Suppressor macrophage treated with lipopolysaccharide for 1 hour (primary cell): ENCODE results near the gene FOXO3.
A peak's percentile ranks its signal among the peaks of the same experiment; 100 is the strongest.

Source experiments
- DNase-seq, 3 donors: peaks; one replicate each; pipeline ENCODE4 v3.0.0-alpha.2; 2020 to 2022

The FOXO3 gene

GRCh38 chr6:108560463-108561308 is at the start of gene FOXO3:
TSS of gene FOXO3 (plus strand) at chr6:108560917. CDS start at chr6:108561209, 292 bp downstream.
- DNase-seq: peak; percentile 91 to 98 (median 95)

- DNase-seq: peak in 1 of 3 donors; percentile 20
Measured at GRCh38 chr6:108518714-108519576, 41.8 kb upstream of the FOXO3 start.

- no peak for DNase-seq
Measured at GRCh38 chr6:108521616-108522107, 39.1 kb upstream of the FOXO3 start.

DNA sequence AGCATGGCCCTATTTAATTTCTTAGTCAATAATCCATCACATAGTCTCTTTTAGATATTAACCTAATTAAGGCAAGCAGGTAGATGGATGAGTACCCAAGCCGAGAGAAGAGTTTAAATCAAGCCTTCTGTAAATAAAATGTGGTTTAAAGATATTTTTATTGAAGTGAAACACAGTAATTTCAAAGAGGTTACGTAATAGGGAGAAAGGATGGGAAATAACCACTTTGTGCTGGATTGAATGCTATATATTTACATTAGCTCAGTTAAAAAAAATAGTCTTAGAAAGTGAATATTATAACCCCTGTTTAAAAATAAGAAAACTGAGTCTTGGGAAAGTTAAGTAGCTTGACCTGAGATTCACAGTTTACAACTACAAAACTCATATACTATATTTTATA is 37.0 kb upstream of the FOXO3 start:
- DNase-seq: peak in 1 of 3 donors; percentile 29

- no peak for DNase-seq
Measured at GRCh38 chr6:108524528-108525248, 36.0 kb upstream of the FOXO3 start.

DNA sequence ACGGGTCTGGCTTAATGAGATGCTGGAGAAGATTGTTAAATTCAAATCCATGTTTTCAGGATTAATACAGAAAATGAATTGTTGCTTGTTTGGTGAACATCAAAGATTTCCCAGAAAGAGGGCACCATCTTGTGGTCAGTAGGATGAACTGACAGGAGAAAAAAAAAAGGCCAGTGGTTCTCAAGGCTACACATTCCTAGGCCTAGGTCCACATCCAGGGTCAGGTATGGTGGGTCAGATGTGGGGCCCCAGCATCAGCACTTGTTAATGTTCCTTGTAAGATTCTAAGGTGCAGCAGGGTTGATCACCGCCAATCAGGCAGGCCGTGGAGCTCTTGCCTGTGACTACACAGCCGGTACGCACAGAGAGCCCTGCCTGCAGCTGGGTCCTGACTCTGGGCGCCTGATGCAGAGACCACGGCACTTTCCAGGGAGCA is 34.0 kb upstream of the FOXO3 start:
- DNase-seq: peak; percentile 48 to 63 (median 58)

GRCh38 chr6:108528878-108529277 is 31.8 kb upstream of the FOXO3 start:
- DNase-seq: no peak

DNA sequence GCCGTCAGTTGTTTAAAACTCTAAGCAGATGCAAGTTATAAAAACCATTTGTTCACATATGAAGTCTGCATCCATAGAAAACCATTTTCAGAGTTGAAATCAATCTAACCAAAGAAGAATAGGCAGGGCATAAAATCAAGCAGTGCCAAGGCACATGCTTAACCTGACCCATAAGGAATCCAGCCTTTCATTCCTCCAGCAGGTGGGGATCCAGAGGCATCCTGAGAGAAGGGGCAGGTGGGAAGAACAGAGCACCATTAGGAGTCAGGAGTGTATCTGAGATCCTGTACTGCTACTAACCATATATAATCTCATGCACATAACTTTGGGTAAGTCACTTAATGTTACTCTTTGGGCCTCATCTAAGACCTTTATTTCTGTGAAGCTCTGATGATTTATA is 29.4 kb upstream of the FOXO3 start:
- DNase-seq: no peak

DNA sequence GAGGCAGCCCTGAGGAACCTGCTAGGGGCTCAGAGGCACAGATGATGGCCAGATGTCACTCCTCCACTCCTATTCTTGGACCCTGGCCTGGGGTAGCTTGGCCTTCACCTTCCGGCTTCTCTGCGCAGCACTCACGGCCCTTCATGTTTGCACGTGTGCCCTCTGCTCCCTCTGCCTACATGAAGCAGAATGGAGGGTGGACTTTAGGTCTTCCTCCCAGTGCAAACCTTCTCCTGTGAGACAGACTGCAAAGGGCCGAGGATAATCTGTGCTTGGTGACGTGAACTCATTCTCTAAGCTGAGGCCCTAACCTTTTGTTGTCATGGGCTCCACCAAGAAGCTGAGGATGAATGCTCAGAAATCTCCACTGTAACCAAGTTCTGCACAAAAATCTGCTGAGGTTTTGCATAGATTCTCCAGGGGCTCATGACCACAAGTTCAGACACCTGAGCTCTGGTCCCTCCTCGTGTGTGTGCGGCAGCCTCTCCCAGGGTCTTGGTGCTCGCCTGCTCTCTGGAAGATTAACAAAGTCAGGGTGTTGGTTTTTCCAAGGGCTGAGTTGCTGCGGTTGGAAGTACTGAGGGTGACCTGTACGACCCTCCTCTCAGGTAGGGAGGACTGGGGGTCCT is 25.5 kb upstream of the FOXO3 start:
- DNase-seq: no peak

GRCh38 chr6:108535920-108536535 is 24.7 kb upstream of the FOXO3 start:
- peak; percentile 37 to 65 (median 52) for DNase-seq

DNA sequence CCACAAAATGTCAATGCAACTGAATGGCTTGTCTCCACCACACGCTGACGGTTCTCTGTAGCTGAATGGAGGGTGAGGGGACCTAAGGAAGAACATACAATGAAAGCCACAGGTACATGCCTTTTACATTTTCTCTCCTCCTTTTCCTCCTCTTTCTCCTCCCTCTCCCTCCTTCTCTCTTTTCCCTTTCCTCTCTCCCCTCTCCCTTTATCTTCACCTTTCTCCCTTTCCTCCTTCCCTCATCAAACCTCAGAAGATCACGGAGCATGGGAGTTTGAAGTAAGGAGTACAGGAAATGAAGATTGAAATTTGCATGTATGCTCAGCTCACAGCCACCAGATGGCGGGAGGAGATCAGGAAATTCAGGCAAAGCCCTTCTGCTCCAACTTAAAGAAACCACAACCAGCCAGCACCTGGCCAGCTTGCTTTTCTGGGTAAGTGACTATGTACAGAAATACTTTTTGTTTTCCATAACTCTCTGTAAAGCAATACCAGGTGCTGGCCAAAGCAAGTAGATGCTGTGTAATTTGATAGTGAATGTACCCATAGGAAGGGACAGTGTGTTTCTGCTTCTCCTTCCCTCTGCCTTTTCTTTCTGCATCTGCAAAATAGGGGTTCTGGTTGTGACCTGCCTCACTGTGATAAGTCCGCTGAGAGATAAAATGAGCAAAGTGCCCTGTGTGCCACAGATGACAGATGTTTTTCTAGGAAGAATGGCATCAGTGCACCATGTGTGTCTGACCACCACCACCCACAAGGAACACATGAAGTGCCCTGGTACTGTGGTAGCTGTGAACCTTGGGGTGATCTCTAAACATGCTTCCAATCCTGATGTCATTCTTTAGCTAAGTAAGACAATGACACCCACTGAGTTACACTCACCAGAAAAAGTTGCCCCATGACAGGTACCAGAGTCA is 18.6 kb upstream of the FOXO3 start:
- DNase-seq: peak; percentile 76 to 82 (median 82)

DNA sequence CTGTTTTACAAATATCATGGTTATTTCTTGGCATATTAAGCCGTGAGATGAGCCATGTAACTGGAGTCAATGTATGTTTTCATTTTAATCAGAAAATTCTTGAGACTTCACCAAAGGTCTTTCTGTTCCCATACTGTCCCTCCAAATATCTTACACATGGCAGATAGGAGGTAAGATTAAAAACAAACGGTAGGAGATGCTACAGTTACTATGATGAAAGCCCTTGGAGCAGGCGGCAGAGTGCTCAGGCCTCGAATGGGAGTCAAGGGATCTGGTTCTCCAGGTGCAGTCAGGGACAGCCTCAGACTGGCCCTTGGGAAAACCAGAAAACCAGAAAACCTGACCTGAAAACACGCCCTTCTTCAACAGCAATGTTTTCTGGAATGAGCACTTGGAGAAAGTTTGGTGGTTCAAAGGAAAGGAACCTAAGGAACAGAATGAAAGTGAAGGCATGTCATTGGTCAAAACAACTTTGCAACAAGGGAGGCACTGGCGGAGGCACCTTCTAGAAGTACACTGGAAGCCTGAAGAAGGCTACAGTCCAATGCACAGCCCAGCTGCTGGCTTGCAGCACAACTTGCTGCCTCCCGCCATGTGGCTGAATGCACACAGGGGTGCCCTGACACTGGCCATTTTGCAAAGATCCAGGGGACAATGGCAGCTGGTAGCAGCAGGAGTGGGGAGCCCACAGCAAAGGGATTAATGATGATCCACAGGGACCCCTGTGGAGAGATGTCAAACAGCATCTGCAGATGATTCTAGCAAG is 17.4 kb upstream of the FOXO3 start:
- DNase-seq: no peak

DNA sequence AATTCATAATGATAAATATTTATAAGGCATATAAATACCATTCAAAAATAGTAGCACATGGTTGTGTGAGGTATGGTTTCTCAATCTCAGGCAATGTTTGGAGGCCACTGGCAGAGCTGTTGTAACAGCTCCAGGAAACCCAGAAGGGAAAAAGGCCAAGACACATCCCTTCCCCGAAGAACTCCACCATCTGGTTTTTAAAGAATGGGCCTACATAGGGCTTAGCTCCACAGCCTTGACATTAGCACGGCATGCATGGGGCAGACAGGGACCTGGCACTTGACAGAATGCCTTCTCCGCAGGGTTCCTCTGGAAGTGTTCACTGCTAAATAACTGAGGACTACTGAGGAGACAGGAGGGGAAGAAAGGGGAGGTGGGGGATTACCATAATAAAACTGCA is 16.1 kb upstream of the FOXO3 start:
- DNase-seq: no peak

- peak; percentile 31 to 53 (median 40) for DNase-seq
Measured at GRCh38 chr6:108546079-108547049, 14.4 kb upstream of the FOXO3 start.

DNA sequence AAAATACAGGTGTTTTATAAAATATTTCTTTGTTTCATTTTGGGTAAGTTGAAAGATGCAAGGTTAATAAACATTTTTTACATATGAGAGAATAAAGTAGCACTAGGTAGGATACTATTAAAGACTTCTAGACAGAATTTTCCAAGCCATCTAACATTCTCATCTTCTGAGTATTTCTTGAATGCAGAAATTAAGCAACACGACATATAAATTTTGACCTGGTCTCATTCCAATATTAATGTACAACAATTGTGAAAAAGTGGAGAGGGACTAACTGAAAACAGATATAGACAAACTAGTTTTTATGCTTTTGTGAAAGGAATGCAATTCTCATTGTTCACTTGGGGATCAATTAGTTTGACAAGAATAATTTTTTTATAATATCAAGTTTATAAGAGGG is 11.5 kb upstream of the FOXO3 start:
- DNase-seq: no peak

- peak; percentile 16 to 48 (median 31) for DNase-seq
Measured at GRCh38 chr6:108549741-108550140, 11.0 kb upstream of the FOXO3 start.

DNA sequence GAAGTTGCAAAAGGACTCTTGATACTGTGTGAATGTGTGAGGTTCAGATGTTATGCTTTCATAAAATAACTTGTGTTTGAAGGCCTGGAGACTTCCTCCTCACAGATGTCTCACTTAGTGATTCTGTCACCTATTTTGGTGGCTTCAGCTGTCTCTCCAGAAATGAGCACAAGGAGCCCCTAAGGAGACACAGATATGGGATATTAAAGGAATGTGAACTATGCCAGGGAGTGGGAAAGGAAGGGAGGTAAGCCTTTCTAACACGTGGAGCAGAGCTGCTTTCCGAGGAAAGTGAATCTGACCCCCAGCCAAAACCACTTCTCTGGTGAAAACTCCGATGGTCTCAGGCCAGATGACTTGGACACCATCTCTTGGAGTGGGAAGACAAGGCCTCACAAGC is 10.5 kb upstream of the FOXO3 start:
- no peak for DNase-seq

DNA sequence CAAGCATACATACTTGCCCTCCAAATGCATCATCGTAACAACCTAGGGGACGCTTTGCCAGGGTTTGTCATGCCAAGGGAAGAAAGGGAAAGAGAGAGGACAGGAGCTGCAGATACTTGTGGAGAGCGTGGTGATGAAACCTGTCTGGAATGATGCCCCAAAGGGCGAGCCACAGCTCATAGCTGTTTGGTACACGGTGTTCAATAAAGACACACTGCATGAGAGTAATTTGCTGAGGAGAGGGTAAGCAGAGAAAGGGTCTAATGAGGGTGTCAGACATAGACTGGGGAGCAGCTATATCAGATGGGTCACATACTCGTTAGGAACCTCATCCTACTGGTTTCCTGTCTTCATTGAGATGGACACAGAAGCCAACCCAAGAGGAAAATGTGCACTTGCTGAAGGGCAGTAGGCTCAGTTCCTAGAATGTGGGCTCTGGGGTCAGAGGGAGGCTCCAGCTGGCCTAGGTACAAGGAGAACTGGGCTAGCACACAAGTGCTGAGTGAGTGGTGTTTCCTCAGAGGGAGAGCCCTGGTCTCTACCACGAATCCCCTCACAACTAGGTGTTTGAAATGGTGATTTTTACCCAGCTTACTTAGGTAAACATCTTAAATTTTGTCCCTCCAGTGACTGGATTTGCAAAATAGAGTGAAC is 5.2 kb upstream of the FOXO3 start:
- no peak for DNase-seq
